ENCODE results near the gene MANF.

MANF gene

GRCh38 chr3:51371943-51372557, 13.0 kb upstream of the MANF start:
- TF ChIP-seq, protein P1, sequence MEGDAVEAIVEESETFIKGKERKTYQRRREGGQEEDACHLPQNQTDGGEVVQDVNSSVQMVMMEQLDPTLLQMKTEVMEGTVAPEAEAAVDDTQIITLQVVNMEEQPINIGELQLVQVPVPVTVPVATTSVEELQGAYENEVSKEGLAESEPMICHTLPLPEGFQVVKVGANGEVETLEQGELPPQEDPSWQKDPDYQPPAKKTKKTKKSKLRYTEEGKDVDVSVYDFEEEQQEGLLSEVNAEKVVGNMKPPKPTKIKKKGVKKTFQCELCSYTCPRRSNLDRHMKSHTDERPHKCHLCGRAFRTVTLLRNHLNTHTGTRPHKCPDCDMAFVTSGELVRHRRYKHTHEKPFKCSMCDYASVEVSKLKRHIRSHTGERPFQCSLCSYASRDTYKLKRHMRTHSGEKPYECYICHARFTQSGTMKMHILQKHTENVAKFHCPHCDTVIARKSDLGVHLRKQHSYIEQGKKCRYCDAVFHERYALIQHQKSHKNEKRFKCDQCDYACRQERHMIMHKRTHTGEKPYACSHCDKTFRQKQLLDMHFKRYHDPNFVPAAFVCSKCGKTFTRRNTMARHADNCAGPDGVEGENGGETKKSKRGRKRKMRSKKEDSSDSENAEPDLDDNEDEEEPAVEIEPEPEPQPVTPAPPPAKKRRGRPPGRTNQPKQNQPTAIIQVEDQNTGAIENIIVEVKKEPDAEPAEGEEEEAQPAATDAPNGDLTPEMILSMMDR (IDR thresholded peaks at IDR 0.05; ENCODE audit: borderline replicate concordance, control extremely low read depth, extremely low read depth, insufficient read depth, missing control alignments) = peak; percentile 52
- in situ Hi-C loops (cut with MboI; ENCODE audit: low sequenced_read_pairs, unreplicated experiment) = loop anchor here (25.0 kb wide), 1 partner anchor 410 kb away; no protein-coding TSS in a partner anchor
- peak; percentile 54 for DNase-seq (ENCODE audit: low spot score)

DNA sequence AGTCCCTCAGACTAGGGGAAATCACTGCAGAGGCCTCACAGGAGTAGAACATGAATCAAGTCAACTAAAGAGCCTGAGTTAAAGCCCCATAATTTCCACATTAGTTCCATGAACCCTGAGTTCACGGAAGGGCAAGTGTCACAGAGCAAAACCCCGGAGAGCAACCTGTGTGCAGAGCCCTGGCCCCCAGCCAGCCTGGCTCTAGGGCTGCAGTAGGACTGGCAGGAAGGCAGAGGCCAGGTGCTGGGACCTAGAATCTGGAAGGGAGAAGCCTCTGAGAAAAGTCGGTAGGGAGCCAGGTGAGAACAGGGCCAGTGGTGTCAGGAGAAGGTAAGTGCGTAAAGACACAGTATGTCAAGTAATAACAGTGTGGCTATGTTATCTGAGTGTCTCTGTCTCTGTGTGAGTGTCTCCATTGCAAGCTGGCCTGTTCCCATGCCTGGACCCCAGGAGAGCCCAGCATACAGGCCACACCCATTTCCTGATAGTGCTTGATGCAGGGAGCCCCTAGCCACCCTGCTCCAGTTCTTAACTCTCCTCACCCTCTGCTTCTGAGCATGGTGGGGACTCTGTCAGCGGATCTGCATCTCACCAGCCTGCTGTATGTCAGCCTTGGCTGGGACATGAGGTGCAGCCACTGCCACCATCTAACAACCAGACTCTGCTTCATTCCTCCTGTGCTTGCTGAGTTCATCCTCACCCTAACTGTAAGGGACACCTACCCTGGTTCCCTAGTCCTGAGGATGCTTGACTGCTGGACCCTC, 11.3 kb upstream of the MANF start:
- DNase-seq (ENCODE audit: low spot score) = no peak
- TF ChIP-seq, protein P1 (IDR thresholded peaks at IDR 0.05; ENCODE audit: borderline replicate concordance, control extremely low read depth, extremely low read depth, insufficient read depth, missing control alignments) = no peak
- in situ Hi-C loops (cut with MboI; ENCODE audit: low sequenced_read_pairs, unreplicated experiment) = loop anchor here (25.0 kb wide), 1 partner anchor 412 kb away; no protein-coding TSS in a partner anchor

GRCh38 chr3:51374456-51374855, 10.6 kb upstream of the MANF start:
- no peak for DNase-seq (ENCODE audit: low spot score)
- TF ChIP-seq, protein P1 (IDR thresholded peaks at IDR 0.05; ENCODE audit: borderline replicate concordance, control extremely low read depth, extremely low read depth, insufficient read depth, missing control alignments) = no peak
- in situ Hi-C loops (cut with MboI; ENCODE audit: low sequenced_read_pairs, unreplicated experiment) = loop anchor here (25.0 kb wide), 1 partner anchor 412 kb away; no protein-coding TSS in a partner anchor

- DNase-seq (ENCODE audit: low spot score) = no peak
- in situ Hi-C loops (cut with MboI; ENCODE audit: low sequenced_read_pairs, unreplicated experiment) = no loop called here
- TF ChIP-seq, protein P1 (IDR thresholded peaks at IDR 0.05; ENCODE audit: borderline replicate concordance, control extremely low read depth, extremely low read depth, insufficient read depth, missing control alignments) = no peak
Observed at GRCh38 chr3:51375136-51375535, 10.0 kb upstream of the MANF start.

DNA sequence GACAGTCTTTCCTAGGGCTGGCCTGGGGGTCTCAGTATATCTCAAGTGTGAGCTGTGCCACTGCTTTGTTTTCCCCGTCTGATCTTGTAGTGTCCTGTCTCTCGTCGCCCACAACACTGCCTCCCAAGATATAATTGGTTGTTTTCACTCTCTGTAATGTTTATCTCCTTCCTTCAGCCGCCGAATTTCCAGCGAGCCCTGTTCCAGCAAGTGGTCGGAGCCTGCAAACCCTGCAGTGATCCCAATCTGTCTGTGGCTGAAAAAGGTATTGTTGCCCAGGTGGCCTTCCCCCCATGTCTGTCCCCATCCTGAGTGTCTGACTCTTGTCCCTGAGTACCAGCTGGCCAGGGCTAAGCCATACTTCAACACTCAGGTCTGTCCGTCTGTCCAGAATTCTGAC, 9.5 kb upstream of the MANF start:
- TF ChIP-seq, protein P1 (IDR thresholded peaks at IDR 0.05; ENCODE audit: borderline replicate concordance, control extremely low read depth, extremely low read depth, insufficient read depth, missing control alignments) = no peak
- in situ Hi-C loops (cut with MboI; ENCODE audit: low sequenced_read_pairs, unreplicated experiment) = no loop called here
- no peak for DNase-seq (ENCODE audit: low spot score)

GRCh38 chr3:51378065-51378464, 7.0 kb upstream of the MANF start:
- in situ Hi-C loops (cut with MboI; ENCODE audit: low sequenced_read_pairs, unreplicated experiment) = no loop called here
- TF ChIP-seq, protein P1 (IDR thresholded peaks at IDR 0.05; ENCODE audit: borderline replicate concordance, control extremely low read depth, extremely low read depth, insufficient read depth, missing control alignments) = no peak
- DNase-seq (ENCODE audit: low spot score) = no peak

Data from GM13976 (cell line).